Osteocyte (in vitro differentiated cells): ENCODE measurements around the gene PAF1. TPM values are rescaled to one million over a fixed set of nuclear protein-coding genes. Genes with fewer than 3 reads are reported as not detected.
"Not testable (repeated sequence)": the region's sequence is repeated elsewhere in the genome, so short reads cannot be mapped to it uniquely, and the experiment has no call there.

Source experiments
- DNase-seq: peaks from one replicate; pipeline ENCODE4 v3.0.0; 2021; ENCODE audit warnings: mixed read lengths; ENCODE audit not compliant: unreplicated experiment; ENCODE audit errors: extremely low spot score
- H3K27ac Mint-ChIP-seq: one replicate; pipeline ENCODE4 v1.8.0; 2021; ENCODE audit warnings: mild to moderate bottlenecking, mixed read lengths; ENCODE audit not compliant: unreplicated experiment
- H3K27me3 Mint-ChIP-seq: one replicate; pipeline ENCODE4 v1.8.0; 2021; ENCODE audit warnings: mixed read lengths; ENCODE audit not compliant: unreplicated experiment
- H3K36me3 Mint-ChIP-seq: one replicate; pipeline ENCODE4 v1.8.0; 2021; ENCODE audit warnings: mixed read lengths; ENCODE audit not compliant: unreplicated experiment
- H3K4me1 Mint-ChIP-seq: one replicate; pipeline ENCODE4 v1.8.0; 2021; ENCODE audit warnings: mixed read lengths; ENCODE audit not compliant: unreplicated experiment
- H3K4me3 Mint-ChIP-seq: one replicate; pipeline ENCODE4 v1.8.0; 2021; ENCODE audit warnings: mild to moderate bottlenecking, moderate library complexity, mixed read lengths; ENCODE audit not compliant: unreplicated experiment
- H3K9me3 Mint-ChIP-seq: one replicate; pipeline ENCODE4 v1.8.0; 2021; ENCODE audit warnings: mixed read lengths; ENCODE audit not compliant: unreplicated experiment
- total RNA-seq: library from RNA; stranded (reverse); gene quantifications from 2 replicates; pipeline ENCODE4 v1.2.1, GENCODE V29; 2021
- TF ChIP-seq, protein P1 (sequence below): fragments of 200-600 bp; sonication (generic); IDR thresholded peaks from 2 replicates; pipeline ENCODE4 v1.5.0; 2021; ENCODE audit warnings: antibody characterized with exemption, mild to moderate bottlenecking, moderate library complexity

PAF1 gene
- total RNA-seq, 1 donor from 2014 or later: 45.9 TPM

DNA sequence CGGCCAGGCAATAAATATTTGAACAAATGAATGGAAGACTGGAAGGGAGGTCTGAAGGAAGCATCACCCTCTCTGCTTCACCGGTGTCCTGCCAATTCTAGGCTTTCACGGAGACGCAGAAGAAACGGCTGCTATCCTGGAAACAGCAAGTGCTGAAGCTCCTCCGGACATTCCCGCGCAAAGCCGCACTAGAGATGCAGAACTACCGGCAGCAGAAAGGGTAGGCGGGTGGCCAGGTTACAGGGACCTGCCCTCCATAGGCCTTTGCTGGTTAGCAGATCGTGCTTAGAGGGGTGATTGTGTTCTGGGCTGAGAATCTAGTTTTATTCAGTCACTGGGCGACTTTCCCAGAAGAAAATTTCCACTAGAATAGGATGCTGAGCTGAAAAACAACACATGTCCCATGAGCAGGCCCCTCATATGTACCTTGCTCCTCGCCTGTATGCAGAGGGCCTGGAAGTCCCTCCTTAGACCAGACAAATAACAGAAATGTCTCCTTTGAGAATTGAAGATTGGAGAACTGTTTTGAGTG lies 11.0 kb downstream of the PAF1 start:
- Mint-ChIP-seq H3K27ac (no peak overlapping the region), H3K9me3 (no peaks in the 10 kb centered on the region), H3K4me1 (no peaks in the 10 kb centered on the region), H3K36me3 (peaks cover 48% of the 10 kb centered on the region), H3K4me3 (no peak overlapping the region), H3K27me3 (no peaks in the 10 kb centered on the region)
- TF ChIP-seq, protein P1, sequence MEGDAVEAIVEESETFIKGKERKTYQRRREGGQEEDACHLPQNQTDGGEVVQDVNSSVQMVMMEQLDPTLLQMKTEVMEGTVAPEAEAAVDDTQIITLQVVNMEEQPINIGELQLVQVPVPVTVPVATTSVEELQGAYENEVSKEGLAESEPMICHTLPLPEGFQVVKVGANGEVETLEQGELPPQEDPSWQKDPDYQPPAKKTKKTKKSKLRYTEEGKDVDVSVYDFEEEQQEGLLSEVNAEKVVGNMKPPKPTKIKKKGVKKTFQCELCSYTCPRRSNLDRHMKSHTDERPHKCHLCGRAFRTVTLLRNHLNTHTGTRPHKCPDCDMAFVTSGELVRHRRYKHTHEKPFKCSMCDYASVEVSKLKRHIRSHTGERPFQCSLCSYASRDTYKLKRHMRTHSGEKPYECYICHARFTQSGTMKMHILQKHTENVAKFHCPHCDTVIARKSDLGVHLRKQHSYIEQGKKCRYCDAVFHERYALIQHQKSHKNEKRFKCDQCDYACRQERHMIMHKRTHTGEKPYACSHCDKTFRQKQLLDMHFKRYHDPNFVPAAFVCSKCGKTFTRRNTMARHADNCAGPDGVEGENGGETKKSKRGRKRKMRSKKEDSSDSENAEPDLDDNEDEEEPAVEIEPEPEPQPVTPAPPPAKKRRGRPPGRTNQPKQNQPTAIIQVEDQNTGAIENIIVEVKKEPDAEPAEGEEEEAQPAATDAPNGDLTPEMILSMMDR: no peak
- no peak for DNase-seq

DNA sequence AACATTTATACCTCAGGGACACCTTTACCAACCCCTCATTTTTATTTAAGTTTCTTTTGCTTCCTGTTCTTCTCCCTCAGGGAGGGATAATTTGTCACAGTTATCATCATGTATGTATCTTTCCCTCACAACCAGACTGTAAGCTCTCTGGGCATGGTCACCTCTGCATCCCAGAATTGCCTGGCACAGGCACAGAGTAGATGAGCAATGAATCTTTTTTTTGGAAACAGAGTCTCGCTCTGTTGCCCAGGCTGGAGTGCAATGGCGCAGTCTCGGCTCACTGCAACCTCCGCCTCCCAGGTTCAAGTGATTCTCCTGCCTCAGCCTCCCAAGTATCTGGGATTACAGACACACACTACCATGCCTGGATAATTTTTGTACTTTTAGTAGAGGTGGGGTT lies 11.5 kb downstream of the PAF1 start:
- H3K36me3 Mint-ChIP-seq: peaks cover 51% of the 10 kb centered on the region
- H3K27ac Mint-ChIP-seq, H3K4me1 Mint-ChIP-seq, H3K27me3 Mint-ChIP-seq, H3K4me3 Mint-ChIP-seq, H3K9me3 Mint-ChIP-seq, DNase-seq: not testable (repeated sequence)

DNA sequence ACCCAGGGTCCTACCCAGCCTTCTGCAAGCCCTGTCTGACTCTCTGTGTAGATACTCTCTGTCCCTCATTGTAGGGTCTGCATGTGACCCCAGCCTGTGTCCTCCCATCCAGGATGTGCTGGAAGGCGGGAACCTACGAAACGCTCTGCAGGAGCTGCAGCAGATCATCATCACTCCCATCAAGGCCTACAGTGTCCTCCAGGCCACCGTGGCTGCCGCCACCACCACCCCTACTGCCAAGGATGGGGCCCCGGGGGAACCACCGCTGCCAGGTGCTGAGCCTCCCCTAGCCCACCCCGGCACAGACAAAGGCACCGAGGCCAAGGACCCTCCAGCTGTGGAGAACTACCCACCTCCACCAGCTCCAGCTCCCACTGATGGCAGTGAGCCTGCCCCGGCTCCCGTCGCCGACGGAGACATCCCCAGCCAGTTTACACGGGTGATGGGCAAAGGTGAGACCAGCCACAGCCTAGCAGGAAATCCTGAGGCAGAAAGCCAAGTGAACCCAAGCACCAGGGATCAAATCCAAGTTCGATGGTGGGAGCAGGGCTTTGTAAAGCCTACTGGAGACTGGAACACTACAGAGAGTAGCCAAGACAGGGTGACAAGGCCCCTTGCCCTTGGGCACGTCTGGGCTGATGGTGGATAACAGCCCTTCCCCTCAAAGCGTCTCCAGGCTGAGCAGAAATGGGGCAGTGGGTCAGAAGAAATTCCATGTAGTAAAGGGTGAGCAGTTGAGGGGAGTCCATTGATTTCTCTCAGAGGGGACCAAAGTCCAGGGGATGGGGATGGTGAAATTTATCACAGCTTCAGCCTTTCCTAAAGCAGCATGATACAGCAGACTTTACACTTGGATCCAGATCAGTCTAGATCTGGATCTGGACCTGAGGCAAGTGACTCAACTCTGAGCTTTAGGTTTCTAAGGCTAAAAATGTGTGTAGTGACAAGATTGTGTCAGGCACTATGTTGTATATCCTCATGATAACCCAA lies 13.2 kb downstream of the PAF1 start:
- Mint-ChIP-seq H3K36me3 (peaks cover 54% of the 10 kb centered on the region), H3K4me1 (peaks cover 7% of the 10 kb centered on the region), H3K9me3 (no peaks in the 10 kb centered on the region), H3K27me3 (no peaks in the 10 kb centered on the region), H3K27ac (no peak overlapping the region), H3K4me3 (no peak overlapping the region)
- TF ChIP-seq, protein P1: no peak
- DNase-seq: no peak

DNA sequence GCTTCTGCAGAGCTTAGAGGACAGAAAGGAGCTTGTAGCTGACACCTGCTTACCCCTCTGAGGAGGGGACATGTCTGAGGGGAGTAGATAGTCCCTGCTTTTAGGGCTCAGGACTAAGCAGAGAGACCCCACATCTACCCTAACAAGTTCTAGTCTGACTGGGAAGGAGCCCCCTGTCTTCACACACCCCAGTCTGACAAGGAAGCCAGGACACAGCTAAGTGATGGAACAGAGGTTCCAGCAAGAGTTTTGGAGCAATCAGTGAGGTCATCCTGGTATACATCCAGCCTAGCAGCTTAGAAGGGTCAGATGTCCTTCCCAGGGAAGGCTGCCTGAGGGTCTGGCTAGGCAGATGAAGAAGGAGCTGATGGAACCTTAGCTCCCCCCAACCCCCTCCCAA lies 15.0 kb downstream of the PAF1 start:
- Mint-ChIP-seq H3K4me1 (peaks cover 17% of the 10 kb centered on the region), H3K4me3 (no peak overlapping the region), H3K9me3 (no peaks in the 10 kb centered on the region), H3K36me3 (peaks cover 48% of the 10 kb centered on the region), H3K27ac (no peak overlapping the region), H3K27me3 (no peaks in the 10 kb centered on the region)
- no peak for DNase-seq
- TF ChIP-seq, protein P1: no peak

DNA sequence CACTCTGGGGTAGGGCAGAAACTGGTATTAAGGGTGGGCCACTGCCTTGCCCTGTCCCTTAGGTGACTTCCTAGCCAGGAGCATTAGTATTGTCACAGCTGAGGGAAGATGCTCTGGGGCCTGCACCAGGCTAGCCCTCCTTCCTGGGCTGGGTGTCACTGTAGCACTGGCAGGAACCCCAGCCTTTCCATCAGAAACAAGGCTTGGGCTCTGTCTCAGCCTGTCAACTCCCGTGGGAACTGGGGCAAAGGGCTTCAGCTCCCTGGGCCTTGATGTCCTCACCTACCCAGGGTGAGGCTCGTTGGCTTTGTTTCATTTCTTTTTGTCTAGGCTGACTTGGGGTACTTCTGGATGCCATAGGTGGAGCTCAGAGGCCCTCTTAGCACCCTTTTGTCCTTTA lies 18.0 kb downstream of the PAF1 start:
- H3K4me1 Mint-ChIP-seq: peaks cover 17% of the 10 kb centered on the region
- DNase-seq: no peak

More for the DNA sequence above, 18.0 kb downstream of the PAF1 start:
- Mint-ChIP-seq H3K36me3 (peaks cover 47% of the 10 kb centered on the region), H3K27me3 (no peaks in the 10 kb centered on the region), H3K9me3 (no peaks in the 10 kb centered on the region), H3K4me3 (no peak overlapping the region), H3K27ac (peak overlapping the region; percentile 88)
- TF ChIP-seq, protein P1: no peak
